Breast epithelium (tissue), 4 donors: ENCODE results near the gene SERAC1. TPM values are rescaled to one million over a fixed set of nuclear protein-coding genes. Genes with fewer than 3 reads are reported as not detected.

Source experiments
- DNase-seq, 2 donors: peaks; one replicate each; pipeline ENCODE4 v3.0.0-alpha.2; 2019; ENCODE audit warnings: low spot score in 2 of 2
- H3K27ac ChIP-seq, 2 donors: fragments of 200-600 bp; sonication (generic) in 1 of 2; one replicate each; pipeline ENCODE4 v1.5.1; 2016 to 2019; ENCODE audit warnings: mild to moderate bottlenecking in 1 of 2
- H3K27me3 ChIP-seq, 2 donors: fragments of 200-600 bp; sonication (generic) in 1 of 2; one replicate each; pipeline versions ENCODE4 v1.5.1 to v1.6.0; 2017 to 2019; ENCODE audit warnings: control low read depth in 1 of 2, mild to moderate bottlenecking in 1 of 2
- H3K36me3 ChIP-seq: fragments of 200-600 bp; one replicate; pipeline ENCODE4 v1.5.1; 2019
- H3K4me1 ChIP-seq, 2 donors: fragments of 200-600 bp; sonication (generic); one replicate each; pipeline ENCODE4 v1.5.1; 2016 to 2019; ENCODE audit warnings: control low read depth in 1 of 2
- H3K4me3 ChIP-seq, 3 donors: fragments of 200-600 bp; sonication (generic); 1 replicate in 2 of 3; 2 replicates in 1 of 3; pipeline ENCODE4 v1.5.1; 2016 to 2019; ENCODE audit warnings: mild to moderate bottlenecking in 3 of 3, moderate library complexity in 2 of 3
- H3K9me3 ChIP-seq, 2 donors: fragments of 200-600 bp; sonication (generic) in 1 of 2; one replicate each; pipeline ENCODE4 v1.5.1; 2016 to 2019; ENCODE audit warnings: control low read depth in 1 of 2
- POLR2A ChIP-seq: fragments of 450-650 bp; IDR thresholded peaks from one replicate; pipeline ENCODE4 v1.6.1; 2016; ENCODE audit warnings: antibody characterized with exemption, mild to moderate bottlenecking, moderate library complexity
- POLR2AphosphoS5 ChIP-seq, 3 donors: sonication (generic); formaldehyde crosslinking; IDR thresholded peaks; one replicate each; pipeline ENCODE4 v1.6.1; 2017; ENCODE audit warnings: antibody characterized with exemption in 3 of 3
- intact Hi-C: fragments of 100-400 bp; cut with DNase I; formaldehyde crosslinking; loops from one replicate; pipeline ENCODE4 v1.15.1; 2023; ENCODE audit warnings: low total_unique reads
- total RNA-seq, 3 donors: library from RNA; depleted of rRNA; stranded (reverse); fragments of >200 nt; gene quantifications; one replicate each; pipeline ENCODE4 v1.1.0, GENCODE V29; 2016

SERAC1 gene
- total RNA-seq, 3 donors from 2014 or later: 8.5 to 15.7 (median 9.2) TPM

DNA sequence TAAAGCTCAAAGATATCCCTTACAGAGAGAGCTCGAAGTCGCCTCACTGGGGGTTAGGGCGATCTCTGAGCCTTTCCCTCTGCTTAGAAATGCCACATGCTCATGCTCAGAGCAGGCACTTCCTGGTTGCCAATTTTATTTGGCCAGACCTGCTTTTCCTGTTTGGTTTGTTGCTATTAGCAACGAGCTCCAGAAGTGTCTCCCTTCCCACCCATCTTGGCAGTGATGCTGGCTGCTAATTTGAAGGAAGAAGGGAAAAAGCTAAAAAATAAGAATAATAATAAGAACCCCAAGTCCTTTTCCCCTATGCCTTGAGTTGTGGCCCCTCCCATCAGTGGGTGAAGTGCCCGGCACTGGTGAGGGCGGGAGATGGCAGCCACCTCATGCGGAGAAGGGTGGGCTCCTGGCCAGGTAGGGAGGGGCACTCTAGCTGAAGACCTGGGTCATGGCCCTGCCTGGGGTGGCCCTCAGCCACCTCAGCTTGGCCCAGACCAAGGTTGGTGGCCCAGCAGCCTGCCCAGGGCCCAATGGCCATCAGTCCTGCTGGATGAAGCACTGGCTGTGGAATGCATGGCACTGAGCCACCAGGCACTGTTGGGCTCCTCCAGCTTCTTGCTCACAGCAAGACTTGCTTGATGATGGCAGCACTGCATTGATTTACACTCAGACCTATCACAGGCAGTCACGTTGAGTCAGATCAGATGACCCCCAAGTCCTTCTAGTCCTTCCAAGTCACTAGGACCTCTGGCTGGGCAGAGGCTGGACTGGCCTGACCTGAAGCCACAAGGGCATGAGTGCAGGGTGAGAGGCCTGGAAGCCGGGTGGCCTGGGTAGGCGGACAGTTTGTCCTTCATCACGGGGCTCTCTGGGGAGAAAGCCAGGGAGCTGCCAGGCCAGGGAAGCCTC, 107.4 kb downstream of the SERAC1 start:
- Histone ChIP-seq H3K36me3 (no peaks in the 10 kb centered on the region), H3K9me3 (no peaks in the 10 kb centered on the region), H3K4me3 (peak overlapping the region; percentile 8 to 56 (median 26)), H3K27me3 (no peaks in the 10 kb centered on the region), H3K27ac (peak overlapping the region; percentile 96 to 98), H3K4me1 (peaks cover 11 to 16% of the 10 kb centered on the region in 2 donors)
- intact Hi-C loops: no loop called here
- peak; percentile 51 to 84 (median 80) for TF ChIP-seq POLR2AphosphoS5 (IDR thresholded peaks at IDR 0.05)
- TF ChIP-seq POLR2A: no peak
- DNase-seq: peak; percentile 90 to 91

Other genes with a start within 250 kb of the SERAC1 start
- 10 to 100 TPM in 2 of 3 donors, 1 to 10 TPM in 1; 3.0 to 20.2 (median 15.7) TPM for gene SYNJ2, start 186.4 kb downstream of the SERAC1 start, total RNA-seq
- 1 to 10 TPM; 3.9 to 4.8 (median 4.8) TPM for gene GTF2H5, start 88 bp upstream of the SERAC1 start, total RNA-seq
- 100 to 1,000 TPM; 104 to 171 (median 112) TPM for gene TULP4, start 144.2 kb upstream of the SERAC1 start, total RNA-seq